NCI-H82 (cell line): ENCODE results near the gene HNRNPCL1.
"Not testable (repeated sequence)": the region's sequence is repeated elsewhere in the genome, so short reads cannot be mapped to it uniquely, and the experiment has no call there.

Experiments
- DNase-seq: peaks from one replicate; lab custom pipeline; 2025; lab: John Stamatoyannopoulos, UW

Gene HNRNPCL1

DNA sequence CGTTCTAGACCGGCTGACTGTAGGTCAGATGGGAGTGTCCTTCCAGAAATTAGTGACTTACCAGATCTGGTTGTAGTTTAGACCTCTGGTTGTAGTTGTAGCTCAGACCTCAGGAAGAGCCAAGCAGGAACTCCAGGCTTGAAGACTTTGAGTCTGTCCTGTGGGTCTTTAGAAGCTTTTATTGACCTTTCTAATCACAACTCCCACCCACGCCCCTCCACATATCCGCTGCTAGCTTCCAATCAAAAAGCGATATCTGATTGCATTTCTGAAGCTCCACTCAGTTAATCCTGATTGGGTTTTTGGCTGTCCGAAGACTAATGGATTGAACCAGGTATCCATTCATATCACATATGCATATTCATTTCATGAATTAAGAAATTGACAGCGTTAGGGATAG is at the start of gene HNRNPCL1:
Gene HNRNPCL1 (minus strand): TSS at position 101 of the 400 bp plus-strand sequence. CDS start 431 bp downstream, outside the sequence.
- DNase-seq: not testable (repeated sequence)

GRCh38 chr1:12898170-12898569 is 49.6 kb upstream of the HNRNPCL1 start, which contains the start of gene PRAMEF10:
TSS of gene PRAMEF10 (minus strand) at chr1:12898270. CDS start at chr1:12895847, 2,423 bp downstream.
- DNase-seq: not testable (repeated sequence)

DNA sequence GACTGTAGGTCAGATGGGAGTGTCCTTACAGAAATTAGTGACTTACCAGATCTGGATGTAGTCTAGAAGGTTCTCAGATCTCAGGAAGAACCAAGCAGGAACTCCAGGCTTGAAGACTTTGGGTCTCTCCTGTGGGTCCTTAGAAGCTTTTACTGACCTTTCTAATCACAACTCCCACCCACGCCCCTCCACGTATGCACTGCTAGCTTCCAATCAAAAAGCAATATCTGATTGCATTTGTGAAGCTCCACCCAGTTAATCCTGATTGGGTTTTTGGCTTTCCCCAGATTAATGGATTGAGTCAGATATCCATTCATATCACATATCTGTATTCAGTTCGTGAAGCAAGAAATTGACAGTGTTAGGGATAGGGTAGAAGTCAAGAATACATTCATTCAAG is 37.6 kb upstream of the HNRNPCL1 start, which contains the start of gene PRAMEF4:
Gene PRAMEF4 (minus strand): TSS at position 101 of the 400 bp plus-strand sequence. CDS start 2,807 bp downstream, outside the sequence.
- not testable (repeated sequence) for DNase-seq

DNA sequence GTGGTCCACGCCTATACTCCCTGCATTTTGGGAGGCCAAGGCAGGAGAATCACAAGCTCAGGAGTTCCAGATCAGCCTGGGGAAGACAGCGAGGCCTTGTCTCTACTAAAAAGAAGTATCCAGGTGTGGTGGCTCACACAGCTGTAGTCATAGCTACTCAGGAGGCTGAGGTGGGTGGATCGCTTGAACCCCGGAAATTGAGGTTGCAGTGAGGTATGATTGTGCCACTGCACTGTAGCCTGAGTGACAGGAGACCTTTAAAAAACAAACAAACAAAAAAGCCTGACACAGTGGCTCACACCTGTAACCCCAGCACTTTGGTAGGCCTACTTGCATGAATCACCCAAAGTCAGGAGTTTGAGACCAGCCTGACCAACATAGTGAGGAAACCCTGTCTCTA is 29.9 kb upstream of the HNRNPCL1 start:
- DNase-seq: not testable (repeated sequence)

DNA sequence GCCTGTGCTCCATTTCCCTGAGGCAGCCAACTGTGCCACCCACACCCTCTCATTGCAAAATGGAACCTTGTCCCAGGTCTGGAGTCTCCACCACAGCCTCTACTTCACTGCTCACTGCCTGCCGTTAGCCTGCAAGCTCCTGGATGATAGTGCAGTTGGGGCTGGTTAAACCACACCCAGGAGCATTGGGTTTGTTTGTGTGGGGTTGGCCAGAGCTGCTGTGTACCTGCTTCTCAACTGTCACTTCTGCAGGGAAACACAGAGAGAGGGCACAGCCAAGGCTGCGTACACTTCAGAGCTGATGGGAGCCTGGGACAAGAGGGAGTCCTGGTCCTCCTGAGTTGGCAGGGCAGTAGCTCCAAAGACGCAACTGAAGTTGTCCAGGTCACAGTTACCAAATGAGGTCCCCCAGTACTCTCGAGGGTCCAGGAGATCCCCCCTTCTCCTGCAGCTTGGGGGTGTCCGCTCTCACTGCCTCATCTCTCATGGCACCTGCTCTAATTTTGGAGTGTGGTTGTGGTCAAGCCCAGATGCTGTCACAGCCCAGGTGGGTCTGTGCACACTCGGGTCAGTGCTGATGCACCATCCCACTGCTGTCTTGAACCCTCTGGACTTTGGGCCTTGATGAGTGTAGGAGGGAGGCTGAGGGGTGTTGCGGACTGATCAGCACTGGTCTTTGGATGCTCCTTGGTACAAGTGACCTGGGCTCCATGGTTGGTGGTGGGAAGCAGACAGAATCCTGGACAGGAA is 14.8 kb upstream of the HNRNPCL1 start:
- not testable (repeated sequence) for DNase-seq

GRCh38 chr1:12856786-12857185 is 8.3 kb upstream of the HNRNPCL1 start, which contains the start of gene PRAMEF2:
TSS of gene PRAMEF2 (plus strand) at chr1:12857086. CDS start at chr1:12859010, 1,924 bp downstream.
- DNase-seq: not testable (repeated sequence)

GRCh38 chr1:12851779-12852178 is 3.3 kb upstream of the HNRNPCL1 start:
- DNase-seq: no peak

DNA sequence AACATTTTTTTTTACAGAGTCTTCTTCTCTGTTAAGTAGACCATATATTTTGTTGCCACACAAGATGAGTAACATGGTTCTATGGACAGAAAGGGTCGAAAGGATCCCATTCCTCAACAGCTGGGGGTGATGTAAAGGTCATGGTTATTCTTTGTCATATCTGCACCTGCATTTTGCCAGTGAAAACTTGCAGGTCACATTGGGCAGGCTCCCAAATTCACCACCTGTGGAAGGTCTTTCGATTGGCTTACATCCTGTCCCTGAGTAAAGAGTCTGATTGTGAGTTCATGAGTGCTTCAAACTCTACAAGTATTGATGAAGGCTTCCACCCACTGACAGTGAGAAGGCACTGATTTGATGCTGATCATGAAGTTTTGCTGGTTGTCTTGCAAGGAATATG is 15.3 kb downstream of the HNRNPCL1 start:
- DNase-seq: not testable (repeated sequence)

DNA sequence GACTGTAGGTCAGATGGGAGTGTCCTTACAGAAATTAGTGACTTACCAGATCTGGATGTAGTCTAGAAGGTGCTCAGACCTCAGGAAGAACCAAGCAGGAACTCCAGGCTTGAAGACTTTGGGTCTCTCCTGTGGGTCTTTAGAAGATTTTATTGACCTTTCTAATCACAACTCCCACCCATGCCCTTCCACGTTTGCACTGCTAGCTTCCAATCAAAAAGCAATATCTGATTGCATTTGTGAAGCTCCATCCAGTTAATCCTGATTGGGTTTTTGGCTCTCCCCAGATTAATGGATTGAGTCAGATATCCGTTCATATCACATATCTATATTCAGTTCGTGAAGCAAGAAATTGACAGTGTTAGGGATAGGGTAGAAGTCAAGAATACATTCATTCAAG is 17.2 kb downstream of the HNRNPCL1 start, which contains the start of gene PRAMEF11:
Gene PRAMEF11 (minus strand): TSS at position 101 of the 400 bp plus-strand sequence. CDS start 2,621 bp downstream, outside the sequence.
- DNase-seq: not testable (repeated sequence)

DNA sequence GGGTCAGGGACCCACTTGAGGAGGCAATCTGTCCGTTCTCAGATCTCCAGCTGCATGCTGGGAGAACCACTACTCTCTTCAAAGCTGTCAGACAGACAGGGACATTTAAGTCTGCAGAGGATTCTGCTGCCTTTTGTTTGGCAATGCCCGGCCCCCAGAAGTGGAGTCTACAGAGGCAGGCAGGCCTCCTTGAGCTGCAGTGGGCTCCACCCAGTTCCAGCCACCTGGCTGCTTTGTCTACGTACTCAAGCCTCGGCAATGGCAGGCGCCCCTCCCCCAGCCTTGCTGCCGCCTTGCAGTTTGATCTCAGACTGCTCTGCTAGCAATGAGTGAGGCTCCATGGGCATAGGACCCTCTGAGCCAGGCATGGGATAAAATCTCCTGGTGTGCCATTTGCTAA is 29.5 kb downstream of the HNRNPCL1 start:
- DNase-seq: not testable (repeated sequence)

GRCh38 chr1:12811409-12811784 is 37.1 kb downstream of the HNRNPCL1 start:
- DNase-seq: no peak

DNA sequence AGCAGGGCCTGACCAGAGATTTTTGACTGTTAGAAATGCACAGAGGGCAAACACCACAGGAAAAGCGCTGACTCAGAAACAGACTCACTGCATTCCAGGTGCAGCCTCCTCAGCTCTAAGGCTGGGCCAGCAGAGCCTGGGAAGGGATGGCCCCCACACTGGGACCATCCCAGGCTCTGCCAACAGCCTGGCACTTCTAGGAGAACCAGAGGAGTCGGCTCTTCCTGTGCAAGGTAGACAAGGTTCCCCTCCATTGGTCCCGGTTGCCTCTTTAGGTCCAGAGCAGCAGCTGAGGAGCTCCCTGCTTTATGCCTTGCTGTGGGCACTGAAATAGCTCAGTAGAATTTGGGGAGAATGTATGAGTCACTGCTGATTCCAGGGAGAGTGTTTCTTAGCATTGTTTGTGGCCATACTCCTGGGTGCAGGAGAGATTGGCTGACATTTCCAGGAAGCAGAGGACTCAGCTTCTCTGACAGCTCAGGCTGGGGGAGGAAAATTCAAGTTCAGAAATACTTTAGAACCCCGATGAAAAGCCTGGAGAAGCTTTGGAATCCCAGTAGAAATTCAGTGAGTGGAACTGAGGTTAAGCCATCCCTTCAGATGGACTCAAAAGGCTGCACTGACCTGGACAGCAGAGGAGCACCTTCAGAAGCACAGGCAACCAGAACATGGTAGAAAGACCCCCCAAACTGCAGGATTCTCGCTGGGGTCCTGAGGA is 37.7 kb downstream of the HNRNPCL1 start:
- no peak for DNase-seq

DNA sequence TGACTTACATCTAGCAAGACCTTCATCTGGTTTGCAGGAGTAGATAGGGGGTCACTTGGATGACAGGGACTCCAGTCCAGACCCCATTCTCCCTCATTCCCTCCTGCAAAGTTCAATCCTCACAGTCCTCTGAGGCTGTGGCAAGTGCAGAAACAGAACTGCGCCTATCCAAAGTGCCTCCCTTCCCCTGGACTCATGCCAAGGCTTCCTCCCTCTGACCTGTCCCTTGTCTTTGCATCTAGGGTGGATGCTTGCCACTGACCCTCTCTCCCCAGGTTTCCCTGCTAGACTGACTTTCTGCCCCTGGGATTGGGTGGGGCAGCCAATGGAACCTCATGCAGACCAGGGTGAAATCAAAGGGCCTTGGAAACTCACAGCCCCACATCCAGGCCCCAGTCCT is 38.6 kb downstream of the HNRNPCL1 start:
- no peak for DNase-seq

DNA sequence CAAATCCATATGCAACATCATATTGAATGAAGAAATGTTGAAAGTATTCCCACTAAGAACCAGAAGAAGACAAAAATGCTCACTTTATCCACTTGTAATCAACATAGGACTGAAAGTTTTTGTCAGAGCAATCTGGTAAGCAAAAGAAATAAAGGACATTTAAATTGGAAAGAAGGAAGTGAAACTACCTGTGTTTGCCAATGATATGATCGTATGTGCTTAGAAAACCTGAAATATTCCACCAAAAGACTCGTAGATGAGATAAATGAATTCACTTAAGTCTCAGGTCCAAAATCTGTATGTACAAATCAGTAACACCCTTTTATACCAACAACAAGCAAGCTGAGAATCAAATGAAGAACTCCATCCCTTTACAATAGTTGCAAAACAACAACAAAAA is 48.8 kb downstream of the HNRNPCL1 start:
- no peak for DNase-seq

DNA sequence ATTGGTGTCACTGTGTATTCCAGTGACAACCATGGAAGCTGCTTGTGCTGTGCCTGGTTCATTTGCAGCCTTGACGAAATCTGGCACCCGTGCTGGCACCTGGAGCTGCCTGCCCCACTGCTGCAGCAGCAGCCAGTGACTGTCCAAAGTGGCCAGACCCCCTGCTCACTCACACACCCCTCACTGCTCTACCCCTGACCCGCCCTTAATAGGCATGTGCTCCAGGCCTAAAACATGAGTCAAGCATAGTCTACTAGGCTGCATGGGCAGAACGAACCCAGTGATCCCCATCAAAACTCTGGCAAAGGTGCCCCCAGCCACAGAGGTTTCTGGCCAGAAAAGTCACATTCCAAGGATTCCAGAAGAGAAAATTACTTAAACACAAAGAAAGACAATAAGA is 49.6 kb downstream of the HNRNPCL1 start:
- no peak for DNase-seq
